GM18951 (cell line): ENCODE measurements around the gene CHRNB1.

ENCODE experiments used
- POLR2A ChIP-seq: IDR thresholded peaks from 4 replicates; pipeline ENCODE4 v1.6.1; 2011; ENCODE audit warnings: mild to moderate bottlenecking; ENCODE audit not compliant: insufficient read length, insufficient read depth; ENCODE audit errors: extremely low read depth
- in situ Hi-C: fragments of 300-500 bp; cut with MboI; formaldehyde crosslinking; loops from one replicate; pipeline ENCODE4 v1.12.0; 2022; ENCODE audit warnings: low sequenced_read_pairs, mixed read lengths, inconsistent platforms; ENCODE audit not compliant: unreplicated experiment

CHRNB1 gene, protein sequence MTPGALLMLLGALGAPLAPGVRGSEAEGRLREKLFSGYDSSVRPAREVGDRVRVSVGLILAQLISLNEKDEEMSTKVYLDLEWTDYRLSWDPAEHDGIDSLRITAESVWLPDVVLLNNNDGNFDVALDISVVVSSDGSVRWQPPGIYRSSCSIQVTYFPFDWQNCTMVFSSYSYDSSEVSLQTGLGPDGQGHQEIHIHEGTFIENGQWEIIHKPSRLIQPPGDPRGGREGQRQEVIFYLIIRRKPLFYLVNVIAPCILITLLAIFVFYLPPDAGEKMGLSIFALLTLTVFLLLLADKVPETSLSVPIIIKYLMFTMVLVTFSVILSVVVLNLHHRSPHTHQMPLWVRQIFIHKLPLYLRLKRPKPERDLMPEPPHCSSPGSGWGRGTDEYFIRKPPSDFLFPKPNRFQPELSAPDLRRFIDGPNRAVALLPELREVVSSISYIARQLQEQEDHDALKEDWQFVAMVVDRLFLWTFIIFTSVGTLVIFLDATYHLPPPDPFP

DNA sequence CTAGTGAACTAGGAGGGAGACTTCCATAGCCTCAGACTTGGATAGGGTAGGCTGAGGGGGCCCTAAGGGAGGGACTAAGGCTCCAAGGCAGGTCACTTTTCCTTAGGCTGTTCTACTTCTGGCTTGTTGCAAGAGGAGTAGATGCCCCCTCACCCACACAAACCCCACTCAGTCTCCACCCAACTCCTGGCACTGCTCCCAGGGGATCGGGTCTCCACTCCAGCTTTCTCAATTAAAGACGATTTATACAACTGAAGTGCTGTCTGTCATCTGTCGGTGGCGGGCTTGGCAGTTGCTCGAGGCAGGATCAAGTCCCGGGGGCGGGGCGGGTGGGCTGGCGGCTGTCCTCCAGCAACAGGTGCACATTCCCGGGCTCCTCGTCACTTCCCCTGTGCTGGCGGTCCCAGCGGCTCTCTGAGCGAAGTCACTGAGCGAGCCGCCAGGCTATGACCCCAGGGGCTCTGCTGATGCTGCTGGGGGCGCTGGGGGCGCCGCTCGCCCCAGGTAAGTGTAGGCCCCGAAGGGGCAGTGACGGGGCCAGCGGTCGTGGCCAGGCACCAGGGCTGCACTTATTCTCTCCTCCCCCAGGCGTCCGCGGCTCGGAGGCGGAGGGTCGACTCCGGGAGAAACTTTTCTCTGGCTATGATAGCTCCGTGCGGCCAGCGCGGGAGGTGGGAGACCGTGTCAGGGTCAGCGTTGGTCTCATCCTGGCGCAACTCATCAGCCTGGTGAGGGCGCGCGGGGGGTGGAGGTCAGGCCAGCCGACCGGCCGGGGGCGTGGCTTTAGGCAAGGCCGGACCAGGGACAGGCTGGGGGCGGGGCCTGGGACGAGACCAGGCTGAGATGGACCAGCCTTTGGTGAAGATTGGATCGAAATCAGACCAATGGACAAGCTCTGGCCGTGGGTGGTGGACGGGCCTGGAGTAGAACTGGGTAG is at the start of gene CHRNB1:
Gene CHRNB1 (plus strand): TSS at position 380 of the 937 bp plus-strand sequence. CDS start 67 bp downstream, at position 447.
- TF ChIP-seq POLR2A: no peak

DNA sequence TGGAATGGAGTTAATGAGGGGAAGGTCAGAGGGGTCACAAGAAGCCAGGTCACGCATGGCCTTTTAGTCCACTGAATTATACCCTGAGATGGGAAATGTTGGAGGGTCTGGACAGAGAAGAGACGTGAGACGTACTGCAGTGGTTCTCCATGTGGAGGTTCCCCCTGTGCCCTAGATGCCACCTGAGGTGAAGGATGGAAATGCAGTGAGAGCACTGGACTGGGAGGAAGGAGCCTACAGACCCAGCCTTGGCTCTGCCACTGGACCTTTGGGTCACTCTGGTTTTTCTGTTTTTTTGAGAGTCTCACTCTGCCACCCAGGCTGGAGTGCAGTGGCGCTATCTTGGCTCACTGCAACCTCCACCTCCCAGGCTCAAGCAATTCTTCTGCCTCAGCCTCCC is 48.7 kb upstream of the CHRNB1 start:
- in situ Hi-C loops: no loop called here
- TF ChIP-seq POLR2A: no peak

More for the DNA sequence above, at the start of gene CHRNB1:
- in situ Hi-C loops: no loop called here

DNA sequence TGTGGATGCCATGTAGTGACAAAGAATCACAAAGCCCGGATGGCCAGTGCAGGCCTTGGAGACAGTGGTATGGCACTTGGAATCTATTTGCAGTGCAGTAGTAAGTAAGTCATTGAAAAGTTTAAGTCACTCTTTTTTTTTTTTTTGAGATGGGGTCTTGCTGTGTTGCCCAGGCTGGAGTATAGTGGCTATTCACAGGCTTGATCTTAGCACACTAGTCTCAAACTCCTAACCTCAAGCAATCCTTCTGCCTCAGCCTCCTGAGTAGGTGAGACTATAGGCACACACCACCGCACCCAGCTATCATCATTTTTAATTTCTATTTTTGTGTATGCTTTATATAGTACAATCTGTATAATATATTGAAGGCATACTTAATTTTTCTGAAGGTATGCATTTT is 46.2 kb upstream of the CHRNB1 start:
- no peak for TF ChIP-seq POLR2A
- in situ Hi-C loops: no loop called here

DNA sequence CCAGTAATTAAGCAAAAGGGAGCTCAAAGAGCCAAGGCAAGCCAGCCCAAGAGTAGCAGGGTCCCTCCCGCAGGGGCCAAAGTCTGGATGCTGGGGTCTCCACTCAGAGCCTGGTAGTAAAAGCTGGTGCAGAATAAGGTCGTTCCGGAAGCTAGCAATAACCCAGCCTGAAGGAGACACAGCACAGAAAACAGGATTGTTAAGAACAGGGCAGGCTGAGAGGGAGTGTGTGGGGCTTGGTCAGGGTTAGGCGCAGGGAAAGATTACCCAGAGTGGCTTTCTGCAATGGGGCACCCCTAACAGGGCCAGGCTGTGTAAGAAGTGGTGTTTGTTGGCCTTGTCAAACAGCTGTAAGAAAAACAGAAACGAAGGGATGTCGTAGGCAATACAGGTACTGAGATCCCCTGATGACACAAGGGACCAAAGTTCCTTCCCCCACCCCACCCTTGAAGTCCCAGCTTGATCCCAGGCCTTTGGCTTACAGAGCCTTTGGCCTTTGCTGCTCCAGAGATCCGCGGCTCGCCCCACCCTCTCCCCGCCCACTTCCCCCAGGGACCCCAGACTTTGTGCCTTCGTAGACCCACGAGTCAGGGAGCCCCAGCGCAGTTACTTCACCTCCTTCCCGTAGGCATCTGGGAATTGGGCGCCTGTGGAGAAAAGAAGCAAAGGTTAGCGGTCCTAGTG is 41.7 kb upstream of the CHRNB1 start:
- in situ Hi-C loops: no loop called here
- TF ChIP-seq POLR2A: no peak

DNA sequence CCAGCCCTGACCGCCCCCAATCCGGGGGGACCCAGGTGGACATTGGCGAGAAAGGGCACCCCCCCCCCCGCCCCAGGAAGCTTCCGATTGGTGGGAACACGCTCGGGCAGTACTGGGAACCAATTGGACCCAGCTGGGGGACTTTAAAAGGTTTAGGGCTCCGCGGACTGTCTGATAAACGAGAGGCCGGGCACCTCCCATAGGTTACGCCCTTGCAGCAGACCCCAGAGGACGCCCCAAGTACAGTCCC is 41.2 kb upstream of the CHRNB1 start:
- no peak for TF ChIP-seq POLR2A
- in situ Hi-C loops: no loop called here

DNA sequence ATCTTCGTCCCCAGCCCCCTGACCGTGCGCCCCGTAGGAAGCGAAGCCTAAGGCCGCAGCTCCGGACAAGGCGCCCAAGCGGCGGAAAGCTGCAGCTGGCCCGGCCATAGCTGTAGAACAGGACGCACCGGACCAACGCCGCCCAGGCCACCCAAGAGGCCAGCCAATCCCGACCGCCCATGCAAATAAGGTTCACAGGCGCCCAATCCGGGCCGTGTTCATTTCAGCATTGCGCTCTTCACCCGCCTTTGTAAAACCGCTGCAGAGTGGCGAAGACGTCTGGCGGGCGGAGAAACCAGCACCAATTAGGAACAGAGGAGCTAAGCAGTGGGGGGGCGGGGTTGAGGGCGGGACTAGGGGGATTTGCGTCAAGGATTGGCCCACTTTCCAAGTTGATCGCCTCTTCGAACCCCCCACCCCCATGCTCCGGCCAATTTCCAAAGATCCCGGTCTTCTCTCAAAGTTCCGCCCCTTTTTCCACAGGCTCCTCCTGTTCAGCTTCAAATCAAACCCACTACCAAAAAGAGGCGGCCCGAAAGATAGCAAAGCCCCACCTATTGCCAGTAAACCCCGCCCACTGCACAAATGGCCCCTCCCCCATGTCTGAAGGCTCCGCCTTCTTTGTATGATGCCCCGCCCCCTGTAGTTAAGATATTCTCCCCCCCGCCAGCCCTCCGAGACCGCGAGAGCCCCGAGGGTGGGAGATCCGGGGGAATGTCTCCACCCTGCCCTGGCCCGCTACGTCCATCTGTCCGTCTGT is 40.7 kb upstream of the CHRNB1 start, which contains the start of gene TMEM256:
Gene TMEM256 (minus strand): TSS at position 121 of the 760 bp plus-strand sequence. CDS start 13 bp downstream, at position 108.
- in situ Hi-C loops: no loop called here

DNA sequence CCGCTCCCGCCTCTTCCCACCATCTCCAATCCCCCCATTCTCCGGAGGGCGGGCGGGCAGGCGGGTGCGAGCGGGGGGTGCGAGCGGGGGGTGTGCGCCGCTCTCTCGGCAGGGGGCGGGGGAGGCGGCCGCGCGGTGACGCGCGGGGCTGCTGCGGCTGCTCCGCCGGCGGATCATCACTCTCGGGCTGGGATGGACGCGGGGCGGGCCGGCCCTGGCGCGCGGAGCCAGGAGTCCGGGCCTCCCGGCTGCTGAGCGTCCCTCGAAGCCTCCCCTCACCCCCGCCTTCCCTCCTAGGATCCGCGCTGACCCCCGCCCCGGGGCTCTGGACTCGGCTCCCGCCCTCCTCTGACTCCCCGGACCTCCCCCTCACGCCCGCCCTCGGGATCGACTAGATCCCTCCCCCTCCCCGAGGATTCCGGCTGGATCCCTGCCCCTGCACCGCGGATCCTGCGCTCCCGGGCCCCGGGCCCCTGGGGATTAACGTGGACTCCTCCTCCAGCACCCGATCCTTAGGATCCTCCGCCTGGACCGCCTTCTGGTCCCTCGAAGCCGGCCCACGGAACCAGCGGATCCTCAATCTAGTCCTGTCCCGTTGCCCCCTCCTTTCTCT is 40.0 kb upstream of the CHRNB1 start:
- in situ Hi-C loops: no loop called here
- TF ChIP-seq POLR2A: no peak

More for the DNA sequence above, 40.7 kb upstream of the CHRNB1 start, which contains the start of gene TMEM256:
- TF ChIP-seq POLR2A: peak; percentile 95

DNA sequence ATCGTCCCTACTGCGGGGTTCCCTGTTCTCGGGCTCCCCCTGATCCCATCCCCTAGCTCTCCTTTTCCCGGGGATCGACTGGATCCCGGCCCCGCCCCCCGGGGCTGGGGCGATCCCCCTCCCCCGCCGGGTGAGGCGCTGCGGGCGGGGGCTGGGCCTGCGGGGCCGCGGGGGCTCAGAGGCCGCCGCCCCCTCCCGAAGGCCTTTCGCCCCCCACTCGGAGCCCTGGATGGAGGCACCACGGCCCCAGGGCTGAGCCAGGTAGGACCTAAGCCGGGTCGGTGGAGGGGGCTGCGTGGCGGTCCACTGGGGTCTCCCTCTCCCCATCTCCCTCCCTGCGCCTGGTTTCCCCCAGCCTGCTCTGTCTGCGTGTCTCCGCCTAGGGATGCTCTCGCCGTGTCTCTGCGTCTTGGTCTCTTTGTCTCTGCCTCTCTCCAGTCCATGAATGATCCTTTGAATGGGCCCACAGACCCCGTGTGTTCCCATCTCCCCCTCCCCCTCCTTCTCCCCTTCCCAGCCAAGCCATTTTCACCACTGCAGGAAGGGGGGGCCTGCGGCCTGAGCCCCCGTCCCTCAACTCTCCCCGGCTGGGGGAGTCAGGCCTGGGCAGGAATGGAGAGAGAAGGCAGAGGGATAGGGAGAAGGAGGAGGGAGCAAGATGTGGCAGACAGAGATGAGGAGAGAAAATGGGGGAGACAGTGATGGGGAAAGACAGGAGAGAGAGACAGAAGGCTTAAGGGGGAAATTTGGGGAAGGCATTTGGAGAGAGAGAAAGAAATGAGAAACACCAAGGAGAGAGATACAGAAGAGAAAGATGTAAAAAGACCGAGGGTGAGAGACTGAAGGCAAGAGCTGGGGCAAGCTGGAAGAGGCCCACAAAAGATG is 39.3 kb upstream of the CHRNB1 start:
- in situ Hi-C loops: no loop called here
- TF ChIP-seq POLR2A: no peak

DNA sequence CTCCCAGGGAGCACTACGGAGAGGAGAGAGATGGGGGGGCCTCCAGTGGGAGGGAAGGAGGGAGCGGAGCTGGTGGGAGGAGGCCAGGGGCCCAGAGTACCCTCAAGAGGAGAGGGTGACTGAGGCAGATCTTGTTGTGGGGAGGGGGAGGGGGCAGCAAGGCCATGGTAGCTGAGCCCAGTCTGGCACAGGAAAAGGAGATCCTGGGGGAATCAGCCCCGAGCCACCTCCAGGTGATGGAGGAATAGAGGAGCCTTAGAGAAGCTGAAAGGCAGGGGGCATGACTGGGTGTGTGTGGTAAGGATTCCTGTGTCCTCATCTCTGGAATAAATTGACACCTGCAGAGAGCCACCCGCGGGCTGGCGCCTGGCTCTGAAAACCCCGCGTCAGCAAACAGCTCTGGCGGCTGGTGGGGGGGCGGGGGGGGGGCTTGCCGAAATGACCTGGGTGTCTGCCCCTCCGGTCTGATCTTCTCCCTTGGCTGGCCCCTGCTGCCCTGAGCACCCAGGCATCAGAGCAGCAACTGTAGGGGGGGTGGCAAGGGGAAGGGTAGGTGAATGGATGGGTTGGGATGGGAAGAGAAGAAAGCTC is 38.5 kb upstream of the CHRNB1 start:
- TF ChIP-seq POLR2A: no peak
- in situ Hi-C loops: no loop called here

DNA sequence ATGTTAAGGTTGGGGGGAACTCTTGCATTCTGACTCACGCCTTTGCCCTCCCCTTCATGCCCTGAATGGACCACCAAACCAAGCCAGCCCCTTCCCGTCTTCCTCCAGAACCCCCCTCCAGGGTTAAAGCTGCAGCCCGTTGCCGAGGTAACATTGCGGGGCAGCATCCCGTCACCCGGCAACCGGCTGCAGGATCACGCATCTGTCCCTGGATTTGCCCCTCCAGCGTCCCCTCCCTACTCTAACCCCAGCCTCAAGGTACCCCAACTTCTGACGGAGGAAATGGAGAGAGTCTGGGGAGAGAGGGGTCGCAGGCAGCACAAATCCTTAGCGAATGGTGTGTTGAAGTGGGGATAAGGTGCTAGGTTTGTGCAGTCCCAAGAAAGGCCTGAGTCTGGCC is 37.8 kb upstream of the CHRNB1 start:
- in situ Hi-C loops: no loop called here

DNA sequence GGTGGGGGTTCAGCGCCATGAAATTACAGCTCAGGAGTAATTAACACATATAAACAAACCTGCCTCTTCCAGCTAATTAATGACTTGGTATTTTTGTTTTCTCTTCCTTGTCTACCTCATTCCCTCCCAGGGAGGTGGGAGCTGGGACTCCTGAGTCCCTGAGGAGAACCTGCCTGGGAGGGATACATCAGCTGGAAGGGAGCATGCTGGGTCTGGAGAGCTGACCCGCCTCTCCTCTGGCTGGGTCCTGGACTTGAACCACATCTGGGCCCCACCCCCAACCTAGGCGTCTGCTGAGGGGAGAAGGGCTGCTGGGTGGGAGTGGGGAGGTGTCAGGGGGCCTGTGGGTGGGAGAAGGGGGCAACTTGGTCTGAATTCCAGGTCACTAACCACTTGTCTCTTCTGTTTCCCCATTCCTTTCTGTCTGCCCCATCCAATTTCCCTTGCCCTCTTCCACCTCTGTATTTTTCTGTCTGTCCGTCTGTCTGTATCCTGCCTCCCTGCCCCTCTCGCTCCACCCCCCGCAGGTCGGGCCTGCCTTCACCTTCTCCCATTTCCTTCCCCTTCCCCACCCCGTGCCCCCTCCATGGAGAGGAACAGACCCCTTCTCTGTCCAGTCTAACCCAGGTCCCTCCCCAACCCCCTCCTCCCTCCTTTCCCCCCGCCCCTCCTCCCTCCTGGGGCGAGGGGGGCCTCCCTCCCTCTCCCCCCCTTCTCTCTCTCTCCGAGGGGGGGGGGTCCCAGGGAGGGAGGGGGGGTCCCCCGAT is 37.2 kb upstream of the CHRNB1 start, which contains the start of gene NLGN2:
Gene NLGN2 (plus strand): TSS at position 361 of the 767 bp plus-strand sequence. CDS start 411 bp downstream, outside the sequence.
- no peak for TF ChIP-seq POLR2A
- in situ Hi-C loops: no loop called here

More for the DNA sequence above, 37.8 kb upstream of the CHRNB1 start:
- TF ChIP-seq POLR2A: no peak
